Measurements from ENCODE around the gene DGKH.

DGKH gene

DNA sequence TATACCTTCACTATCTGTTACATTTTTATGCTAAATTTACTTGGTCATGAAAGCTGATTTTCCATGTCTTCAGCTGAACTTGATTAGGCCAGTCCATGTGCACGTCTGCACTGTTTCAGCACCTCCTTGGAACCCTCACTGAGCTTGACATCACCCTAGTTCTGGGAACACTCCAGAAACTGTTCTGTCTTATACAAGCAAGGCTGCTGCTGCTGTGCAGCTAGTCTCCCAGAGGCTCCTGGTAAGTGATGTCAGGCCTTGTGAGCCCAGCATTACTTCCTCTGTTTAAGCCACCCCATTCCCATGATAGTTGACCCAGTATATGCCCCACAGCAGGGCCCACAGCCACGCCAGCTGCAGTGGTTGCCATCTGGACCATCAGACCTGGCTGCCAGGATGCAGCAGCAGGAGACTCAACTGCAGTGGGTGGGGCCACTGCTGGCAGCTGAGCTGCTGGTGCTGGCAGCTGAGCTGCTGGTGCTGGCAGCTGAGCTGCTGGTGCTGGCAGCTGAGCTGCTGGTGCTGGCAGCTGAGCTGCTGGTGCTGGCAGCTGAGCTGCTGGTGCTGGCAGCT lies 133.0 kb downstream of the DGKH start:
- no peak overlapping the region for H3K4me3 ChIP-seq (ENCODE audit: low read length, poor library complexity, severe bottlenecking)
- H2AFZ ChIP-seq (ENCODE audit: low read length), result no peak overlapping the region
- no peak overlapping the region for H3K4me2 ChIP-seq (ENCODE audit: low read depth, low read length, poor library complexity, severe bottlenecking)
- H4K20me1 ChIP-seq (ENCODE audit: insufficient read depth, low read length, poor library complexity, severe bottlenecking), result no peaks in the 10 kb centered on the region
- no peak overlapping the region for H3K9ac ChIP-seq (ENCODE audit: low read depth, low read length, poor library complexity, severe bottlenecking)
- TF ChIP-seq EZH2phosphoT487 (IDR thresholded peaks at IDR 0.05; ENCODE audit: borderline replicate concordance) (no peak), CTCF (conservative IDR thresholded peaks at IDR 0.05; ENCODE audit: low read length) (no peak)
- H3K9me2 ChIP-seq (replicated peaks; ENCODE audit: low read depth, low read length), result no peaks in the 10 kb centered on the region
- no peaks in the 10 kb centered on the region for H3K79me2 ChIP-seq (ENCODE audit: insufficient read depth, low read length)
- H3K36me3 ChIP-seq (ENCODE audit: insufficient read depth, low read length), result 0 out of 2 replicates have a peak, but pooled peaks cover 4% of the 10 kb centered on the region
- H3K4me1 ChIP-seq (ENCODE audit: insufficient read depth, low read length, poor library complexity, severe bottlenecking), result peaks cover 12% of the 10 kb centered on the region
- H3K9me3 ChIP-seq (ENCODE audit: insufficient read depth, low read depth, low read length), result no peaks in the 10 kb centered on the region
- no peaks in the 10 kb centered on the region for H3K27me3 ChIP-seq (ENCODE audit: insufficient read depth, low read length, poor library complexity, severe bottlenecking)
- no peaks in the 10 kb centered on the region; the same call in 1 of the 2 replicates for H3F3A ChIP-seq (ENCODE audit: low read depth)

DNA sequence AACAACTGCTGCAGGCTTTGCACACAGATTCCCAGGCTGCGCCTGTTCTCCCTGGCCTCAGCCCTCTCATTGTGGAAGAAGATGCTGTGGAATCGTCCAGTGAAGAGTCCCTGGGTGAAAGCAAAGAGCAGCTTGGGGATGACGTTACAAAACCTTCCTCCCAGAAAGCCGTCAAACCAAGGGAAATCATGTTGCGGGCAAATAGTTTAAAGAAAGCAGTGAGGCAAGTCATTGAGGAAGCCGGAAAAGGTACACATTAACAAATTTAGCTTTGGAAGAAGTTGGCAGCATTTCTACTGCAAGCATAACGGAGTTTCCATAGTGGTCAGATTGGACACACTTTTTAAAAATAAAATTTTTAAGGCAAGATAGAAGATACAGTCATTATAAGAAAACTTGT lies 140.6 kb downstream of the DGKH start:
- Histone ChIP-seq H3K36me3 (ENCODE audit: insufficient read depth, low read length) (peaks cover 21% of the 10 kb centered on the region; the same call in 1 of the 2 replicates), H3K4me2 (ENCODE audit: low read depth, low read length, poor library complexity, severe bottlenecking) (no peak overlapping the region), H3K27me3 (ENCODE audit: insufficient read depth, low read length, poor library complexity, severe bottlenecking) (no peaks in the 10 kb centered on the region), H3K4me1 (ENCODE audit: insufficient read depth, low read length, poor library complexity, severe bottlenecking) (no peaks in the 10 kb centered on the region), H3K9me2 (replicated peaks; ENCODE audit: low read depth, low read length) (no peaks in the 10 kb centered on the region), H3F3A (ENCODE audit: low read depth) (no peaks in the 10 kb centered on the region), H3K9me3 (ENCODE audit: insufficient read depth, low read depth, low read length) (no peaks in the 10 kb centered on the region), H3K4me3 (ENCODE audit: low read length, poor library complexity, severe bottlenecking) (no peak overlapping the region), H4K20me1 (ENCODE audit: insufficient read depth, low read length, poor library complexity, severe bottlenecking) (no peaks in the 10 kb centered on the region), H2AFZ (ENCODE audit: low read length) (no peak overlapping the region), H3K9ac (ENCODE audit: low read depth, low read length, poor library complexity, severe bottlenecking) (no peak overlapping the region), H3K79me2 (ENCODE audit: insufficient read depth, low read length) (no peaks in the 10 kb centered on the region)
- TF ChIP-seq CTCF (conservative IDR thresholded peaks at IDR 0.05; ENCODE audit: low read length) (no peak), EZH2phosphoT487 (IDR thresholded peaks at IDR 0.05; ENCODE audit: borderline replicate concordance) (no peak)

DNA sequence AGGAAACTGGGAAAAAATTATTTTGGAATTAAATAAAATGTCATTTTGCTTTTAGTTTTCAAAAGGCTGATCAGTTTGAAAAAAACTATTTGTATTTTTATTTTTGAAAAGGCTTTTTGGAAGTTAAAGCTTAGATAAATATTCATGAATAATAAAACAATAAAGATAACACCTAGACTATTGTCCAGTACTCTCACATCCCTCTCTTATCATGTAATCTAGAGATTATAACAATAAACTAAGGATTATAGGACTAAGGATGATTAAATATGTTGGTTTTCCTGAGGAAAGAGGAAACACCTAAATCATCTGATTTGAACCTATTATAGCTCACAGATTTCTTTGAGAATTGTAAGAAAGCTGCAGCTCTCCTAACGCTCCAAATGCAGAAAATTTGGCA lies 142.1 kb downstream of the DGKH start:
- Histone ChIP-seq H3K4me2 (ENCODE audit: low read depth, low read length, poor library complexity, severe bottlenecking) (no peak overlapping the region), H3K4me3 (ENCODE audit: low read length, poor library complexity, severe bottlenecking) (no peak overlapping the region), H3K9me2 (replicated peaks; ENCODE audit: low read depth, low read length) (no peaks in the 10 kb centered on the region), H3K4me1 (ENCODE audit: insufficient read depth, low read length, poor library complexity, severe bottlenecking) (no peaks in the 10 kb centered on the region), H3K9me3 (ENCODE audit: insufficient read depth, low read depth, low read length) (no peaks in the 10 kb centered on the region), H3K36me3 (ENCODE audit: insufficient read depth, low read length) (peaks cover 25% of the 10 kb centered on the region; the same call in 1 of the 2 replicates), H4K20me1 (ENCODE audit: insufficient read depth, low read length, poor library complexity, severe bottlenecking) (no peaks in the 10 kb centered on the region), H3K79me2 (ENCODE audit: insufficient read depth, low read length) (no peaks in the 10 kb centered on the region), H3K9ac (ENCODE audit: low read depth, low read length, poor library complexity, severe bottlenecking) (no peak overlapping the region), H3K27me3 (ENCODE audit: insufficient read depth, low read length, poor library complexity, severe bottlenecking) (no peaks in the 10 kb centered on the region), H2AFZ (ENCODE audit: low read length) (no peak overlapping the region), H3F3A (ENCODE audit: low read depth) (no peaks in the 10 kb centered on the region)
- TF ChIP-seq CTCF (conservative IDR thresholded peaks at IDR 0.05; ENCODE audit: low read length), result no peak
- TF ChIP-seq EZH2phosphoT487 (IDR thresholded peaks at IDR 0.05; ENCODE audit: borderline replicate concordance), result no peak
